ENCODE measurements around the gene PNMA8C.

- no peak for TF ChIP-seq POLR2A (IDR thresholded peaks at IDR 0.05)
- TF ChIP-seq, protein P1, sequence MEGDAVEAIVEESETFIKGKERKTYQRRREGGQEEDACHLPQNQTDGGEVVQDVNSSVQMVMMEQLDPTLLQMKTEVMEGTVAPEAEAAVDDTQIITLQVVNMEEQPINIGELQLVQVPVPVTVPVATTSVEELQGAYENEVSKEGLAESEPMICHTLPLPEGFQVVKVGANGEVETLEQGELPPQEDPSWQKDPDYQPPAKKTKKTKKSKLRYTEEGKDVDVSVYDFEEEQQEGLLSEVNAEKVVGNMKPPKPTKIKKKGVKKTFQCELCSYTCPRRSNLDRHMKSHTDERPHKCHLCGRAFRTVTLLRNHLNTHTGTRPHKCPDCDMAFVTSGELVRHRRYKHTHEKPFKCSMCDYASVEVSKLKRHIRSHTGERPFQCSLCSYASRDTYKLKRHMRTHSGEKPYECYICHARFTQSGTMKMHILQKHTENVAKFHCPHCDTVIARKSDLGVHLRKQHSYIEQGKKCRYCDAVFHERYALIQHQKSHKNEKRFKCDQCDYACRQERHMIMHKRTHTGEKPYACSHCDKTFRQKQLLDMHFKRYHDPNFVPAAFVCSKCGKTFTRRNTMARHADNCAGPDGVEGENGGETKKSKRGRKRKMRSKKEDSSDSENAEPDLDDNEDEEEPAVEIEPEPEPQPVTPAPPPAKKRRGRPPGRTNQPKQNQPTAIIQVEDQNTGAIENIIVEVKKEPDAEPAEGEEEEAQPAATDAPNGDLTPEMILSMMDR (IDR thresholded peaks at IDR 0.05) = no peak
Observed at GRCh38 chr19:46448601-46449000, 19.9 kb upstream of the PNMA8C start.
